Mucosa of rectum (tissue), 2 donors: ENCODE results near the gene CLEC11A.
"Not testable (repeated sequence)": the region's sequence is repeated elsewhere in the genome, so short reads cannot be mapped to it uniquely, and the experiment has no call there.

Experiments
- H3K27ac ChIP-seq, 2 donors: one replicate each; pipeline ENCODE4 v1.7.0; 2013; ENCODE audit warnings: inconsistent platforms in 2 of 2, low read depth in 2 of 2, low read length in 2 of 2
- H3K27me3 ChIP-seq, 2 donors: one replicate each; pipeline ENCODE4 v1.7.0; 2013; ENCODE audit warnings: low read length in 2 of 2; ENCODE audit not compliant: control insufficient read depth in 2 of 2, insufficient read depth in 2 of 2
- H3K36me3 ChIP-seq, 2 donors: one replicate each; pipeline ENCODE4 v1.7.0; 2013; ENCODE audit warnings: low read length in 2 of 2; ENCODE audit not compliant: control insufficient read depth in 2 of 2, insufficient read depth in 2 of 2
- H3K4me1 ChIP-seq, 2 donors: one replicate each; pipeline ENCODE4 v1.7.0; 2013; ENCODE audit warnings: low read length in 2 of 2, mild to moderate bottlenecking in 1 of 2; ENCODE audit not compliant: control insufficient read depth in 2 of 2, insufficient read depth in 2 of 2
- H3K4me3 ChIP-seq, 2 donors: one replicate each; pipeline ENCODE4 v1.7.0; 2013; ENCODE audit warnings: low read length in 2 of 2
- H3K9ac ChIP-seq, 2 donors: one replicate each; pipeline ENCODE4 v1.7.0; 2013; ENCODE audit warnings: low read length in 2 of 2, low read depth in 1 of 2, mild to moderate bottlenecking in 1 of 2
- H3K9me3 ChIP-seq, 2 donors: one replicate each; pipeline ENCODE4 v1.7.0; 2013; ENCODE audit warnings: low read length in 2 of 2; ENCODE audit not compliant: control insufficient read depth in 2 of 2
- donor health status: healthy.
- donor health status: Normal muscosa, but diverticular disease.

Gene CLEC11A

GRCh38 chr19:50759076-50759475 lies 35.9 kb downstream of the CLEC11A start:
- H3K4me3 ChIP-seq, H3K4me1 ChIP-seq, H3K27me3 ChIP-seq, H3K27ac ChIP-seq, H3K9me3 ChIP-seq, H3K36me3 ChIP-seq, H3K9ac ChIP-seq: not testable (repeated sequence)

GRCh38 chr19:50759886-50760285 lies 36.7 kb downstream of the CLEC11A start:
- H3K9me3 ChIP-seq, result no peaks in the 10 kb centered on the region
- H3K27ac ChIP-seq, result no peak overlapping the region

GRCh38 chr19:50761501-50761900 lies 38.3 kb downstream of the CLEC11A start:
- H3K36me3 ChIP-seq, H3K27ac ChIP-seq, H3K4me1 ChIP-seq, H3K4me3 ChIP-seq, H3K27me3 ChIP-seq, H3K9ac ChIP-seq, H3K9me3 ChIP-seq: not testable (repeated sequence)

More at GRCh38 chr19:50759886-50760285, 36.7 kb downstream of the CLEC11A start:
- H3K9ac ChIP-seq, result no peak overlapping the region
- peaks cover 0 to 2% of the 10 kb centered on the region in 2 donors for H3K27me3 ChIP-seq
- no peaks in the 10 kb centered on the region for H3K4me1 ChIP-seq
- no peaks in the 10 kb centered on the region for H3K36me3 ChIP-seq
- H3K4me3 ChIP-seq, result no peak overlapping the region

- not testable (repeated sequence) for H3K36me3 ChIP-seq, H3K27ac ChIP-seq, H3K4me1 ChIP-seq, H3K4me3 ChIP-seq, H3K9ac ChIP-seq, H3K9me3 ChIP-seq, H3K27me3 ChIP-seq
These were observed 40.4 kb downstream of the CLEC11A start for GRCh38 chr19:50763521-50763920.

GRCh38 chr19:50764409-50764808 lies 41.2 kb downstream of the CLEC11A start:
- no peak overlapping the region for H3K27ac ChIP-seq
- H3K9ac ChIP-seq, result no peak overlapping the region
- no peak overlapping the region for H3K4me3 ChIP-seq
- H3K9me3 ChIP-seq, result no peaks in the 10 kb centered on the region
- no peaks in the 10 kb centered on the region for H3K27me3 ChIP-seq
- no peaks in the 10 kb centered on the region for H3K4me1 ChIP-seq
- H3K36me3 ChIP-seq, result no peaks in the 10 kb centered on the region

GRCh38 chr19:50766746-50767145 lies 43.6 kb downstream of the CLEC11A start:
- H3K9ac ChIP-seq, H3K36me3 ChIP-seq, H3K4me1 ChIP-seq, H3K4me3 ChIP-seq, H3K27ac ChIP-seq, H3K9me3 ChIP-seq, H3K27me3 ChIP-seq: not testable (repeated sequence)

- not testable (repeated sequence) for H3K27me3 ChIP-seq, H3K4me3 ChIP-seq, H3K27ac ChIP-seq, H3K36me3 ChIP-seq, H3K4me1 ChIP-seq, H3K9me3 ChIP-seq, H3K9ac ChIP-seq
These were observed 44.1 kb downstream of the CLEC11A start for GRCh38 chr19:50767263-50767662.

- no peaks in the 10 kb centered on the region for H3K27me3 ChIP-seq
- no peaks in the 10 kb centered on the region for H3K36me3 ChIP-seq
- H3K27ac ChIP-seq, result no peak overlapping the region
These were observed 45.1 kb downstream of the CLEC11A start for GRCh38 chr19:50768277-50768676.

GRCh38 chr19:50770164-50770563 lies 47.0 kb downstream of the CLEC11A start, which contains the start of gene GPR32:
Gene GPR32, plus strand, starts transcription at chr19:50770464. Its CDS starts 137 bp downstream, at chr19:50770601.
- H3K9ac ChIP-seq, H3K4me1 ChIP-seq, H3K27ac ChIP-seq, H3K36me3 ChIP-seq, H3K4me3 ChIP-seq, H3K27me3 ChIP-seq, H3K9me3 ChIP-seq: not testable (repeated sequence)

More at GRCh38 chr19:50768277-50768676, 45.1 kb downstream of the CLEC11A start:
- H3K4me3 ChIP-seq, result no peak overlapping the region
- no peak overlapping the region for H3K9ac ChIP-seq
- H3K9me3 ChIP-seq, result peaks cover 0 to 2% of the 10 kb centered on the region in 2 donors
- no peaks in the 10 kb centered on the region for H3K4me1 ChIP-seq

- Histone ChIP-seq H3K27me3 (no peaks in the 10 kb centered on the region), H3K9me3 (peaks cover 0 to 2% of the 10 kb centered on the region in 2 donors)
These were observed 47.7 kb downstream of the CLEC11A start for GRCh38 chr19:50770888-50771287.

GRCh38 chr19:50772476-50772875 lies 49.3 kb downstream of the CLEC11A start:
- Histone ChIP-seq H3K27ac (no peak overlapping the region), H3K27me3 (peaks cover under 1 to 1% of the 10 kb centered on the region in 2 donors), H3K4me1 (no peaks in the 10 kb centered on the region), H3K9me3 (peaks cover 0 to 2% of the 10 kb centered on the region in 2 donors), H3K36me3 (no peaks in the 10 kb centered on the region), H3K9ac (no peak overlapping the region), H3K4me3 (no peak overlapping the region)

More at GRCh38 chr19:50770888-50771287, 47.7 kb downstream of the CLEC11A start:
- no peak overlapping the region for H3K9ac ChIP-seq
- H3K4me3 ChIP-seq, result no peak overlapping the region
- no peak overlapping the region for H3K27ac ChIP-seq
- no peaks in the 10 kb centered on the region for H3K4me1 ChIP-seq
- H3K36me3 ChIP-seq, result no peaks in the 10 kb centered on the region
